AG09309 (cell line): ENCODE data around the gene RAB25.

Experiments used
- DNase-seq: peaks from one replicate; pipeline ENCODE4 v3.0.0-alpha.2; 2010; ENCODE audit warnings: low read depth
- H3K4me3 ChIP-seq: 2 replicates; pipeline ENCODE4 v1.5.1; 2011; ENCODE audit warnings: mild to moderate bottlenecking, low read depth, low read length, moderate library complexity; ENCODE audit not compliant: control insufficient read depth
- TF ChIP-seq, protein P1 (sequence below): IDR thresholded peaks from 2 replicates; pipeline ENCODE4 v1.5.1; 2011; ENCODE audit warnings: mild to moderate bottlenecking, low read depth, low read length, inconsistent platforms; ENCODE audit not compliant: insufficient read depth, control insufficient read depth; ENCODE audit errors: missing control alignments

The RAB25 gene

DNA sequence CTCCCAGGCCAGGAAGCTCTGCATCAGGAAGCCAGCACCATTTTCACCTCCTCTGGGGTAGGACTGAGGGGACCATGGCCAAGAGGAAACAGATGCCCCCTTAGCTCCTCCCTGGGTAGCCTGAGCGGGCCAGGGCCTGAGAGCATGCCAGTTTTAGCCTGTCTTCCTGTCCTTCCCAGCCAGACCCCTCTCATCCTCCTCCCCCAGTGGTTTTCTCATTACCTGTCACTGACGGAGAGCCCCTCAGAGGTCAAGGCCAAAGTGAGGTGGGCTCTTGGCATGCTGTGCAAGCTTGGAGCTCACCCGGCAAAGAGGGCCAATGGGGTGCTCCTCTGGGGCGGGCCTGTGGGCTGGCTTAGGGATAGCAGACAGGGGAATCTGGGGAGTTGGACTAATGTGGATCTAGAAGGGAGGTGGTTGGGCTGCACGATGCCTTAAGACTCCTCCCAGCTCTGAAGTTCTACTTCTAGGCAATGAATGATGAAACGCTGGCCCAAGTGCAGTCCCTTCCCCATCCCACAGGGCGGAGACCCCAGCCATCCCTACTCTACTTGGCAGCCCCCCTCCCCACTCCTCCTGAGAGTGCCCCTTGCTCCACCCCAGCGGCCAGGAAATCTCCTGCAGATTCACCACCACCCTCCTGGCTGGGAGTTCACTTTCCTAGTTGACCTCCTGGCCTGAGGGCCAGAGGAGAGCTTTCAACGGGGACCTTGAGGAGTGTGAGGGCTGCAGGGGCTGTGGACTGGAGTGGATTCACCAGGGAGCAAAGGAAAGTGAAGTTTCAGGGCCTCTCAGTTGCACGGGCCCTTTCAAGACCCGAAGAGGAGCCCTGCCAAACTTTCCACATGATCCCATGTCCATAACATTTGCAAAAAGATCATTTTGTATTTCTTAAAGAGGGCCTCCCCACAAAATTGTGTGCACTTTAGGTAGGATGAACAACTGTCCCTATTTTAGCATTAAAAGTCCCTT is 44.2 kb downstream of the RAB25 start:
- peak overlapping the region; percentile 8 for H3K4me3 ChIP-seq
- DNase-seq, result no peak
- TF ChIP-seq, protein P1, sequence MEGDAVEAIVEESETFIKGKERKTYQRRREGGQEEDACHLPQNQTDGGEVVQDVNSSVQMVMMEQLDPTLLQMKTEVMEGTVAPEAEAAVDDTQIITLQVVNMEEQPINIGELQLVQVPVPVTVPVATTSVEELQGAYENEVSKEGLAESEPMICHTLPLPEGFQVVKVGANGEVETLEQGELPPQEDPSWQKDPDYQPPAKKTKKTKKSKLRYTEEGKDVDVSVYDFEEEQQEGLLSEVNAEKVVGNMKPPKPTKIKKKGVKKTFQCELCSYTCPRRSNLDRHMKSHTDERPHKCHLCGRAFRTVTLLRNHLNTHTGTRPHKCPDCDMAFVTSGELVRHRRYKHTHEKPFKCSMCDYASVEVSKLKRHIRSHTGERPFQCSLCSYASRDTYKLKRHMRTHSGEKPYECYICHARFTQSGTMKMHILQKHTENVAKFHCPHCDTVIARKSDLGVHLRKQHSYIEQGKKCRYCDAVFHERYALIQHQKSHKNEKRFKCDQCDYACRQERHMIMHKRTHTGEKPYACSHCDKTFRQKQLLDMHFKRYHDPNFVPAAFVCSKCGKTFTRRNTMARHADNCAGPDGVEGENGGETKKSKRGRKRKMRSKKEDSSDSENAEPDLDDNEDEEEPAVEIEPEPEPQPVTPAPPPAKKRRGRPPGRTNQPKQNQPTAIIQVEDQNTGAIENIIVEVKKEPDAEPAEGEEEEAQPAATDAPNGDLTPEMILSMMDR, result no peak

DNA sequence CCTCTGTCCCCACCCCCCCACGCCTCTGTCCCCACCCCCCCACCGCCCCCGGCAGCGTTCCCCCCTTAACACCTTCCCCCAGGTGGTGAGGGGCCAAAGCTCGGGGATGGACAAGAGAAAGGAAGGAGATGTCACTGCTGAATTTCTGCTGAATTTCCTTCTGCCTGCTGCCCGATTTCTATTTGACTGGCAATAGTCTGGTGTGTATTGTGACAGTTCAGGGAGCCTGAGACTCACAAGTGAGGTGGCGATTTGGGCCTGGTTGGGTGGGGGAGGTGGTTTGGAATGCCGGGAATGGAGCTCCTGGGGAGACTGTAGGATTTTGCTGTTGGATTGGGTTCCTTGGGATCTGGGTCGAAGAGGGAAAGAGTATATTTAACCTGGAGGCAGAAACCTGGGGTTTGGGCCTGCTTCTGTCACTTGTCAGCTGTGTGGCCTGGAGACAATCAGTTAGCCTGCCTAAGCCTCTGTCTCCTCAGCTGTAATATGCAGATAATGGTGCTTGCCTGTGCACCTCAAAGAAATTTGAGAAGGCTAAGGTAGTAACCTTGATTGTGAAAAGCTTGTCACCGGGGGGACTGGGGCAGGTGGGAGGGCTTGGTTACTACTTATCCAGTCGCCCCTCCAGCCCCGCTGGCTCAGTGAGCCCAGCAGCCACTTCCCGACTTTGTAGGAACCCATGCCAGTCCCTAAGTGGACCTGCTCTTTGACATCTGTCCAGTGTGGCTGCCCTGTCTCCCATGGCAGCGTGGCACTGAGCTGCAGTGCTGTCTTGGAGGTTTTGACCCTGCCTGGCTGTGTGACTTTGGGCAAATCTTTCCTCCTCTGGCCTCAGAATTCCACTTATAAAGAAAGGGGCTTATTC is 45.9 kb downstream of the RAB25 start:
- no peak for DNase-seq
- no peak overlapping the region; the same call in none of the 2 replicates for H3K4me3 ChIP-seq
- TF ChIP-seq, protein P1, result no peak

DNA sequence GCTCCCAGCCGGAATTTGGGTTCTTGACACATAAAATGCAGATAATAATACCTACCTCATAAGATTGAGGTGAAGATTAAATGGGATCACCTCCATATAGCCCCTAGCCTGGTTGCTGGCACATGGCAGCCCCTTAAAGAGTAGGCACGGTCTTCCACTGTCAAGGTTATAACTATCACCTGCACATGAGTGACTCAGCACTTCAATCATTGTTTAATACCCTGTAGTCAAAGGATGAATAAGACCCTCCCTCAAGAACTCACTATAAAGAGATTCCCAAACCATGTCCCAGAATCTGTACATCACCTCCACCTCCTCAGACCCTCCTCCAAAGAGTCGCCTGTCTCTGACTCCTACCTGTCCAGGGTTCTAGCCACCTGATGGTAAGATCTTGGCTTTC is 47.1 kb downstream of the RAB25 start:
- H3K4me3 ChIP-seq, result no peak overlapping the region
- no peak for DNase-seq
- TF ChIP-seq, protein P1, result no peak

DNA sequence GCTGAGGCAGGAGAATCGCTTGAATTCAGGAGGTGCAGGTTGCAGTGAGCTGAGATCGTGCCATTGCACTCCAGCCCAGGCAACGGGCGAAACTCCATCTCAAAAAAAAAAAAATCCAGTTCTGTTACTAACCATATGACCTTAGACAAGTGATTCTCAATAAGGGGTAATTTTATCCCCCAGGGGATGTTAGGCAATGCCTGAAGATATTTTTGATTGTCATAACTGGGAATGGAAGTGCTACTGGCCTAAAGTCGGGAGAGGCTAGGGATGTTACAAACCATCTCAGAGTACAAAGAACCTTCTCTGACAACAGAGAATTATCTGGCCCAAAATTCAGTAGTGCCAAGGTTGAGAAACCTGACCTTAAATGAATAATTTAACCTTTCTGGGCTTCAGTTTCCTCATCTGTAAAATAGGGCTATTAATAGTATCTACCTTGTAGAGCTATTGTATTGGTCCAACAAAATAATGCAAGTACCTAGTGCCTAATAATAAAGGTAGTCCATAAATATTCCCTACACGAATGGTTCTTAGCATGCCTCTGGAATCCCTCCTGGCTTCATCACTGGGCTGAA is 47.8 kb downstream of the RAB25 start:
- DNase-seq, result no peak
- TF ChIP-seq, protein P1, result no peak
- no peak overlapping the region for H3K4me3 ChIP-seq

DNA sequence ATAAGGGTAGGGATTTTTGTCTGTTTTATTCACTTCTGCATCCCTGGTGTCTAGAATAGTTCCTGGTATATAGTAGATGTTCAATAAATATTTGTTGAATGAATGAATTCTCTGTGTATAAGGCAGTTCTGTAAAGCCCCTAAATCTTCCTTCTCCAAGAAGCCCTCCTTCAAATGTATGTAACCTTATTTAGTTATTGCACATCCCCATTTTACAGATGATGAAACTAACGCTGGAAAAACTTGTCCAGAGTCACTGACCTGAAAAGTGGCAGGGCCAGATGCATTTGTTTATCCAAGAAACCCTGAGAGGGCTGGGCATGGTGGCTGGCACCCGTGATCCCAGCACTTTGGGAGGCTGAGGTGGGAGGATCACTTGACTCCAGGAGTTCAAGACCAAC is 49.3 kb downstream of the RAB25 start:
- no peak overlapping the region for H3K4me3 ChIP-seq
- DNase-seq, result no peak
- TF ChIP-seq, protein P1, result no peak

DNA sequence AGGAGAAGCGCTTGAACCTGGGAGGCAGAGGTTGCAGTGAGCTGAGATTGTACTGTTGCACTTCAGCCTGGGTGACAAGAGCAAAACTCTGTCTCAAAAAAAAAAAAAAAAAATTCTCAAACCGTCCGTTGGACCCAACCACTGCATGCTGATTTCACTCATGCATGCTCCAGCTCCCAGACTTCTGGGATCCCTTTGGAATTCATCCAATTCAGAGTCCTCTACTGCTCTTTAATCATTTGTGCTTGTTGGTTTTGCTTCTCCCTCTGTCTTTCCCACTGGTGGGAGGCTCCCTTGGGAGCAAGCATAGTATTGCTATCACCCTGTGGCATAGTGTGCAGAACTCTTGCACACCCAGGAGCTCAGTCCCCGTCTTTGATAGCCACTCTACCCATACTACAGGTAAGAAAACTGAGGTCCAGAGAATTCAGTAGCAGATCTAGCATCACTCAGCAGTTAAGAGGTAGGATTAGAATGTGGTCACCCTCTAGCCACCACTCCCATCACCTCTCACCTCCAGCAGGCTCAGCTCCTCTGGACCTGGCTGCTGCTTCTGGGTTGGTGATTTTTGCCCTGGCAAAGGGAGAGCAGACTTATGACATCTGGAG is 50.5 kb downstream of the RAB25 start:
- H3K4me3 ChIP-seq, result no peak overlapping the region
- no peak for DNase-seq
- TF ChIP-seq, protein P1, result no peak
